HG03175 (cell line): ENCODE results near the gene SH3PXD2A.

Experiments used
- ATAC-seq: cut with Tn5 transposase; IDR thresholded peaks from one replicate; pipeline ENCODE4 v1.9.1; 2021; ENCODE audit warnings: mild to moderate bottlenecking, moderate library complexity; ENCODE audit not compliant: unreplicated experiment

Gene SH3PXD2A

DNA sequence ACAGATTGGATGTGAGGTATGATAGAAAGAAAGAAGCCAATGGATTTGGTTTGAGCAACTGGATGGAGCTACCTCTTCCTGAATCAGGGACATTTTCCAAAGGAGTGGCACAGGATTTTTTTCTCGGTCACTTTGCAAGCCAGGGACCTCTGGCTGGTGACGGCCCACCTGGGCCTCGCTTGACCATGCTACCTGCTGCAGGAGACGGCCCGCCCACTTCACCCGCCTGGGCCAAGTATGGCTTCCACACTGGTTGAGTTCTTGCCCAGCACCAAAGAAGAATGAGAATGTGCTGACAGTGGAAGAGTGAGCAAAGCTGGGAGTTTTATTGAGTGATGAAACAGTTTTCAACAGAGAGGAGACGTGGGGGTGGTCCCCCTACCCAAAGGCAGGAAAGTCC, 24.5 kb upstream of the SH3PXD2A start:
- no peak for ATAC-seq

DNA sequence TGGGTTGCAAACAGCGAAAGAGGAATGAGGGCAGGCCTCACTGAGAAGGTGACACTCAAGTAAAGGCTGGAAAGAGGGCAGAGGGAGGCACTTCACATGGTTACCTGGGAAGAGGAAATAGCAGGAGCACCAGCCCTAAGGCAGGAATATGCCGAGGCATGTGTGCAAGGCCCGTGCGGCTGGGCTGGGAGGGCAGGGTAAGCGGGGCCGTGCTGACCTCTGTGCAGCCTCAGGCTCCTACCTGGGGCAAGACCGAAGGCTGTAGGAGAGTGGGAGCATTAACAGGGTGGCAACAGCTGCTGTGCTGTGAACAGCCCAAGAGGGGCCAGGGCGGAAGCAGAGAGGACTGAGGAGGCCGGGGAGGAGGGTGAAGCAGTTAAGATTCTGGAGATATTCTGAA, 24.0 kb upstream of the SH3PXD2A start:
- ATAC-seq, result no peak

DNA sequence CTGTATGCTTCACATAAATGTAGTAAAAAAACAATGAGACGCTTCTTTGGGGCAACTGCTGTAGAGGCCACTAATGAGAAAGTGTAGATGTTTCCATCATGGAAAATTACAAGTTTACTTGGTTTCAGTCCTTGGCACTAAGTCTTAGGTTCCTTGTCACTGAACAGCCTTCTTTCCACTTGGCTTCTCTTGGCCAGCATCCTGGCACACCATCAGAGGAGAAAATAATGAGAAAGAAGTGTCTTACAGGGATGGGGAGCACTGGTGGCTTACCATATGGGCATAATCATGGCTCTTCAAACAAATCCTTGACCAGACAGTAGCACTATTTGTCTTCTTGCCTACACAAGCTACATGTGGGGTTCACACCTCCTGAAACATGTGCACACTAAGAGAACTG, 22.5 kb upstream of the SH3PXD2A start:
- no peak for ATAC-seq

DNA sequence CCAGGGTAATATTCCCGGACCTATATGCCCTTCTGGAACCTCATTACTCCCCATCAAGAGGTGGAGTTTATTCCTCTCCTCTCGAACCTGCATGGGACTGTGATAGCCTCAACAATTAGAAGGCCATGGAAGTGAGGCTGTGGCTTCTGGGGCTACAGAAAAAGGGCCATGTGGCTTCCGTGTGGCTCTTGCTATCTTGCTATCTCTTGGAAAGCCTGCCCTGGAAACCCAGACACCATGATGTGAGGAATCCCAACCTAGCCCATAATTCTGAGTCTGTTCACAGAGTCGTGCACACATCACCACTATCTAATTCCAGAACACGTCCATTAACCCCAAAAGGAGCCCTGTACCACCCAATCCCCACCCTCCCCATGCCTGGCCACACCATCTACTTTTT, 20.8 kb upstream of the SH3PXD2A start:
- ATAC-seq, result no peak

DNA sequence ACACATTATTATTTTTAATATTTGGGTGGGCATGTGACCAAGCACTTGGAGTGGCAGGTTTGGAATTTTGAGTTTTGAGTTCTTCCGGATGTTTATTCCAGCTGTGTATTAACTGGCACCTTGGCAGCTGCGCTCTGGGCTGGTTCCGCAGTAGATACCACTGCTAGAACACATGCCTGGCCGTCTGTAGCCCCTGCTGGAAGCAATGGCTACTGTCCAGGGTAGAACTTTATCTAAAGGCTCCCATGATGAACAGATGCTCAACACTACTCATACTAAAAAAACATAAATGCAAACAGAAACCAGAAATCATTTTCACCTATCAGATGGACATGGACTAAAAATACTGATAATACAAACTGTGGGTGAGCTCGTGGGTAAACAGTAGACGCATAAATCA, 19.4 kb upstream of the SH3PXD2A start:
- ATAC-seq, result no peak

DNA sequence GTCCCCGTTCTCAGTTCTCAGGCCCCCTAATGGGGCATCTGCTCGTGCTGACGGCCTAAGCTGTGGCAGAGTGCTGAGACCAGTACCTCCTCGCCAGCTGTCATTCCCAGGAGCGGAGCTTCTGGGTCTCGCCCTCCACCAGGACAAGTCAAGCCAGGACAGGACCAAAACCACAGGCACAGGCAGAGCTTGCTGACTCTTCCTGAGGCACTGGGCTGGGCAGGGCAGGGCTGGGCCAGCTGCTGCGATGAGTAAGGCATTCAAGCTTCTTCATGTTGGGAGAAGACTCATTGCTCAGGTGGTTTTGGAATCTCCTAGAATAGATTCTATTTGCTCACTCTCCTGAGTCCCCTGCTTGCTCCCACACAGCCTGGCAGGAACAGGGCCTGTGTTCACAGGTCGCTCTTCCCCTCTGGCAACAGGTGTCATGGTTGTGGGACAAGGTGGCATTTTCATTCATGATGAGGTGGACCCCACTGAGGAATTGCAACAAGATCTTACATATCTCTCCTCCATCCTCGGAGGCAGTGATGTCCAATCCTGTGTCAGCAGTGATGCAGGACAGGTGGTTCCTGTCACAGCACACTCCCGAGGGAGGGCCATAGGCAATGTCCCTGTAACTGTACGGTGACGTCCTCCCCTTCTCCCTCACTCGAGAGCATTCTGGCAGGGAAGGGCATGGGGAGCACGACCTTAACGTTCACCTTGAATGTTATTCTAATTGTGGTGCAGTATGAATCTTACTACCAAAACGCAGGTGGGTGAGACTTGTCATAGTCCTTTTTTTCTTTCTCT, 17.0 kb upstream of the SH3PXD2A start:
- ATAC-seq, result no peak

DNA sequence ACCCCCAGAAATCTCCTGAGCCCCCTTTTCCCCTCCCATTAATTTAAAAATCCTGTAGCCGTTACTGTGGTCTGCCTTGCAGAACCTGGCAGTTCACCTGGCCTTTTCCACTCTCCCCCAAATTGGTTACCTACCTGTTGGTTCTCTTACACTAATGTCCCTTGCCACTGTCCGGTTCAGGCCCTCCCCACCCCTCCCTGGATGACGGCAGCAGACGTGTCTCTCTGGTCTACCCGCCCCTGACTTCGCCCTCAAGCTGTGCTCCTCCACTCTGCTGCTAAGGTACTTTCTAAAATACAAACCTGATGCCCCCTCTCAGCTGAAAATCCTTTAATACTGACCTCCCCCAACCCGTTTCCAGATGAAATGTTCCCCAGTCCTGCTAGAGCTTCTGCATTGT, 15.6 kb upstream of the SH3PXD2A start:
- ATAC-seq, result no peak

DNA sequence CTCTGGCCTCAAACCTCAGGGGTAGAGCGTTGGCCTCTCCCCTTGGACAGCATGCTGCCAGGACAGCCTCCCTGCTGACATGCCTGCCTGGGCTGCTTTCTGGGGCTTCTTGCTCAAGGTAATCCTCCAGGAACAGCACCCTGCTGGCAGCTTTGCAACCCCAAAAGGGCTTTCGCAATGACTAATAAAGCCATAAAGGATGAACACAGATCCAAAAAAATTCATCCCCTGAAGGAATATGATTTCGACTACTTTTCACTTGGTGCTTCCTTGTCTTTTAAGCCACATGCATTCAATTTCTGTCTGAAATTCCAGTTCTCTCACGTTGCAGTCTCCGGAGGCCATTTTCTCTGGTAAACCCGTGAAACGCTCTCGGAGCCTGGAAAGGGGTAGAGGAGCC, 15.1 kb upstream of the SH3PXD2A start:
- no peak for ATAC-seq

DNA sequence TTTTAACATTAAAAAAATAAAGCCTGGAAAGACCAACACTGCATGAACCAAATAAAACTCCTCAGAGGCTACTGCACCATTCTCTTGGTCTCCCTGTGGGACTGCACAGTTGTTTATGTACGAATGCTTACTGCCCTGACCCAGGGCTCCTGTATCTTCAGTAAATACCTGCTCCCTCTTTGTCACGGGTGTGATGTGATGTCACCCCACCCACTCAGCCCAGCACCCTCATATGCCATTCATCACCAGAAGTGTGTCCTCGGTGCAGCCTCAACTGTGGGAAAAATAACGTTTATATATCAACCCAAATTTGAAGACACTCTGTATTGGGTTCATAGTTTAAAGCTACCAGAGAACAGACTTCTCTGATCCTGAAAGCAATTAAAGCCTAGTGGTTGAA, 14.0 kb upstream of the SH3PXD2A start:
- ATAC-seq, result no peak

DNA sequence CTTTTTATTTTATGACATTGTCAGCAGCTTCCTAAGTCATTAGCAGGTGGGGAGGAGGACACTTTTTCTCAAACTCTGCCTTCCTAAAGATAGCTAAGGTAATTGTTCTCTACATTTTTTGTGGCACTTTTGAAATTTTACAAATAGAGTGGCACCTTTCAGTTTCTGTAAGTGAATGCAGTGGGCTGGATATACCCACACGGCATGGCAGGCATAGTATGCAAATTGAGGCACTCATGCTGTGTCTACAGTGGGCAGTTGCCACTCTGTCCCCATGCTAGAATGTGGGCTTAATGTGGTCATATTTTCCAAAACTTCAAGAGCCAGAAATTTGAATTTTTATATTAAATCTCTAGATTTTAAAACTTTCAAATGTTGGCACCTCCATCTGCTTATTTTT, 12.8 kb upstream of the SH3PXD2A start:
- no peak for ATAC-seq

DNA sequence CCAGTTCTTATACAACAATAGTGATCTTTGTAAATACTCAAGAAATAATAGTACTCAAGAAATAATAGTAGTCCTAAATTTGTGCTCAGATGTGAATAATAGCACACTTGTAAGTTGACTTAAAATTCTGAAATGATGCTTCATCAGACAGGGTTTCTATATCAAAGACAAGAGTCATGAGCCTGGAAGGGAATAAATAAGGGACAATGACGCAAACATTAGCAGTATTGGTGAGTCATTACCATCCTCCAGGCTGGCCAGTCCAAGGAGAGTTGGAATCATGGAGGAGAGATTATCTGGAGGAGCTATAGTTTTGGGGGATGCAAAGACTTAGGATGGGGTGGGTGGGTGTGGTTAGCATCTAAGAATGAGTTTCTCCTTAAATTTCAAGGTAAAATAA, 6.1 kb upstream of the SH3PXD2A start:
- no peak for ATAC-seq

DNA sequence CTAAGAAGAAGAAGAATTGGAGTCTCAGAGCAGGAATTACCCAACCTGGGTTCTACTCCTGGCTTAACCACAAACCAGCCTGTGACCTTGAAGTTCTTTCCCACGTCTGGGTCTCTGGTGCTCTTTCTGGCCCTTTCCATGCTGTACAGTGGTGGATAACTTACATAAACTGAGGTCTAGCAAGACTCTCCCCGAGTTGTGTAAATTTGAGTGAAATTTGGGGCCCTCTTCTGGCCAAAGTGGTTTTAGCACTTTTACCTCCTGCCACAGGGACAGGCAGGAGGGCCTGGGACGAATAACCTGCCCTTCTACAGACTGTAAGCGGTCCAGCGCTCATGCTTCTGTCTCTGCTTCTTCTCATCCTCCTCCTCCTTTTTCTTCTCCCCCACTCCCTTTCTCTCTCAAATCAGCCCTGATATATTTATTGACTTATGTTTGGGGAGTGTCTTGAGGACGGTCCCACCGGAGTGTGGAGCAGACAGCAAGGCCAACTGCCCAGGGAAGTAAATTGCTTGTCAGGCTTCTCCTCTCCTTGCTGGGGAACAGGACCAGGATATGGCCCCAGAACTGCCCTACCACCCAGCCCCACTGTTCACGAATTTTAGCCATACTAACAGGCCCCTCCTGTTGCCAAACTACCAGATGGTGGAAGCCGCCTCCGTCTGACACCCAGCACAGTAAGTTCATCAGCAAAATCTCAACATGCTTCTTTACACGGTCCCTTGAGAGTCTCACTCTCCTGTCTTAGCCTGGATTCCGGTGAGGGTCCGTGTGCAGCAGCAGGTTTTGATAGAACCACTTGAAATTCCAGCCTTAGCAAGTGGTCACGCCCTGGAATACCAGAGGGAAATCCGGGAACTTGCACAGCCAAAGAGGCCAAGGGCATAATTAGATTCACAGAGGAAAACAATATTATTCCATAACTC, 4.0 kb upstream of the SH3PXD2A start:
- peak; percentile 52 for ATAC-seq

DNA sequence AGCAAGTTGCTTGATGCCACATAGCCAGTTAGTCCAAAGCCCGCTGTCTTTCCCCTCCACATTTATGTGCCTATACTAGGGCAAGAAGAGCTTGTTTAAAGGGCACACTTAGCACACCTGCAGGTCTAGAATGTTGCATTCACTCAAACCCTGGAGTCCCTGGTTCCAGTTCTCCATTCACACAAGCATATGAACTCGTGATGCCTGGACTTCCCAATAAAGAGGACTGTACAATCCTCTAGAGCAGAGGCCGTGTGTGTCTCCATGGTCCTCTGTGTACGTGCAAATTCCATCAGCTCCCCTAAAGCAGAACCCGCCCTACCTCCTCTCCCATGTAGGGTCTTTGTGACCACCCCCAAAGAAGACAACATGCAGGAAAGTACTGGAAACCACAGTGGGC, 3.0 kb upstream of the SH3PXD2A start:
- no peak for ATAC-seq

DNA sequence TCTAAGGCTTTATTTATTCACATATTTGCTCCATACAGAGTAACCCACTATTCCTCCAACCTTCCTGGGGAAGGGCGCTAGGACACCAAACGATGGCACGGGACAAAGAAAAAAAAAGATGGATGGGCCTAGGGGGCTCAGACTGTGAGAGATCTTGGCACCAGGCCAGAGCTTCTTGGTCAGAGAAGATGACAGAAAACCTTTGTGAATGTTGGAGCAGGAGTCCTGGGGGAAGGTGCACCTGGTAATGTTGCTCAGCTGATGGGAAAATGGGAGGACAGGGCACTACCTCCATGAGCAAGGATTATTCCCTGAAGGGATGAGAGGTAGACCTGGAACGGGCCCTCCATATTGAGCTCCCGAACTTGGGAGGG, 1.4 kb upstream of the SH3PXD2A start:
- no peak for ATAC-seq

DNA sequence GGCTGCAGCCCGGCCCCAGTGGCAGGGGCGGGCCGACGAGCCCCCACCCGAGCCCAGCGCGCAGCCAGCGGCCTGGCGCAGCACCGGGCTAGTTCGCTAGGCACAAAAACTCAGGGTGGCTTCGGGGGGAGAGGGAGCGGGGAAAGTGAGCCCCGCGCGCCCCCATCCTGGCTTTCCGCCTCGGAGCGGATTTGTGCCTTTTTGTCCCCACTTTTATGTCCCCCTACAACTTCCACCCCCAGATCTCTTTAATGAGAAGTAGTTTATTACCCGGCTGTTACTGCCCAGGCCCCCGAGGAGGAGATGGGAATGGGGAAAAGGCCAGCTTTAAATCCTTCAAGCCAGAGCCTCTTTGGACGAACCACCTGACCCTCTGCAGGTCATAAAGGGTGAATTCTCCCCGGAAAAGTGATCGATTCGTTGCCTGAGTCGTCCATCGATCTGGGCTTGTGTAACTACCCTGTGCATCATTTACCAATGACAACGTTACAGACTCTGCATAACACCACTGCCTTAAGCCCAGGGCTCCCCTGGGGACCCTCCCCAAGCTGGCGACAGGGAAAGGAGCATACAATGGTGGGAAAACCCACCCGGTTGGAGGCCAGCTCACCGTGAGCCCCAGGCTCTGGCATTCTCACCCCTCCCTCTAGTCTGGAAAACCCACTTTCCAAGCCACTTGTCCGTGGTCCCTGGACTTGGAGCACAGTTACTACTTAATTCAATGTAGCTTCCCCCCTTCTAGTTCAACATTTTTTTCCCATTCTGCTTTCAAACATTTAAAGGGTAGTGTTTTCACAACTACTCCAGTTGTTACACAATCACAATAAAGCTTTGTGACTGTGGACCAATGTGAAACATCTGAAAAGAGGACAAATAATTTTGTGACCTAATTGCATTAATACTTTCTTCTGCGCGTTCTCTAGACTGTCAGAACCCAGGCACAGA, 748 bp upstream of the SH3PXD2A start:
- ATAC-seq, result no peak

DNA sequence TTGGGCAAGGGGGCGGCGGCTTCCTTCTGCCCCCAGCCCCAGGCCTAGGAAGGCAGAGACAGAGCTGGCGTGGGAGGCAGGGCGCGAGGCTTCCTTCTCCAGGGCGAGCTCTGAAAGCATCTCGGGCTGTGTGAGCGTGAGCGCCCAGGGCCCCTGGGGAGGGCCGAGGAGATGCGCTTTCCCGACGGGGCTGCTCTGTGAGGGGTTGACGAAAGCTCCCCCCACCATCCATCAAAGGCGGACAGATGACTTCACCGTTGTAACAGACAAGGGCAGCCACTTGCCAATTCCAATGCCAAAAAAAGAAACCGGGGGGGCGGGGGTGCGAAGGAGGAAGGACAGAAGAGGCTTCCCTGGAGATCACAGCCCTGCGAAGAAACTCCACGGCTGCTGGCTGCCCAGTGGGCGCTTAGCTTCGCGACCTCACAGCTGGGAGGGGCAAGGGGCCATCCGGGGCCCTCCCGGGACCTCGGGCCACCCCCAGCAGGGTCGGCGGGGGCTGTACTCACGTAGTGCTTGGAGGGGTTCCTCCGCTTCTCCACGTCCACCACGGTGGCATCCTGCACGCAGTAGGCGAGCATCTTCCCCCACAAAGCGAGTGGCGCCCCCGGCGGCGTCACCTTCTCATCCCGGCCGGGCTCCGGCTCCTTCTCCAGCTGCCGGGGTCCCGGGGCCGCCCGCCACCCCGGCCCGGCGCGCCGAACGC, 537 bp downstream of the SH3PXD2A start:
- no peak for ATAC-seq

DNA sequence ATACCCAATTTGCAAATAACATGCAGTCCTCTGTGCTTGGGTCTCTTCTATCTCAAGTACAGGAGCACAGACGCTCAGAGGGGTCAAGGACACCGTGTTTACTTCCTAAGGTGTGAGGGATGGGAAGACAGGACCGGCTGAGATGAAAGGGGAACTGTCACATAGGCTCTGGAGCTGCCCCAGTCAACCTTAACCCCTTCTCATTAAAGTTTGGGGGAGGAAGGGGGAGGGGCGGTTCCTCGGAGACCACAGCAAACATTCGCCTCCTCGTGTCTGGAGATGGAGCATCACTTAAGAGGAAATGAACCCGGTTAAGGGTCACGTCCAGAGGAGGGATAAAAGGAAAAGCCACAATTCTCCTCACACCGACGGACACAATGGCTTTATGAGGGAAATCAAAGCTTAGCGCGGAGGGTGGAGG, 1.1 kb downstream of the SH3PXD2A start:
- ATAC-seq, result no peak

DNA sequence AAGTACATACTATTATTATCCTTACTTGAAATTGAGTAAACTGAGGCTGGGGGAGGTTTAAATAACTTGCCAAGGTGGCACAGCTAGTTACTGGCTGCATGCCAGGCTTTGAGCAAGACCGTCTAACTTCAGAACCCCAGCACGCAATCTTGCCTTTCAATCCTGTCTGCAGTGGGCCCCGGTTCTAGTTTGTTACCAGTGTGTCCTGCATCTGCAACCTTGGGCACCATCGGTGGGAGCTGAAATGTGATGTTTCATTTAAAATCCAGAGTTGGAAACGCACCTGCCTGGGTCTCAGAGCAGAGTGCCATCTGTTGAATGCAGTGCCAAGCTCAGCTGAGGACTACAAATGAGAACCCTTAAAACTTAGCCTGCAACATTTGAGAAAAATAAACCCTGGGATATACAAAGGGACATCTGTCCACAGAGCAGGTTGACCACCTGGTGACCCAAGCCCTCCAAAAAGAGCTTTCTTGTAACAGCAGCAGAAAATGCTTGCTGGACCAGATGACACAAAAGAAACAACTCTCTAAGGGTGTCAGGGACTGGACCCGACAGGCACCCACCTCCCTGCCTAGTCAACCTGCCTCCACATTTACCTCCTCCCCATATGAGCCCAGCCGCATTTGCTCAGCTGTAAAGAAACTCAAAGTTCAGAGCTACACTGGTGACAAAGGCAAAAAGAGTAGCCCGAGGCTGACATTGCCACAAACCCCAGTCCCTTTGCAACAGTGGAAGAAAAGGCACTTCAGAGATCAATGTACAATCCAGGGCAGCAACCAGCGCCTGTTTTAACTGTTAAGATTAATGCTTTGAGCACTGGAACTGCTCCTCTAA, 1.7 kb downstream of the SH3PXD2A start:
- no peak for ATAC-seq

DNA sequence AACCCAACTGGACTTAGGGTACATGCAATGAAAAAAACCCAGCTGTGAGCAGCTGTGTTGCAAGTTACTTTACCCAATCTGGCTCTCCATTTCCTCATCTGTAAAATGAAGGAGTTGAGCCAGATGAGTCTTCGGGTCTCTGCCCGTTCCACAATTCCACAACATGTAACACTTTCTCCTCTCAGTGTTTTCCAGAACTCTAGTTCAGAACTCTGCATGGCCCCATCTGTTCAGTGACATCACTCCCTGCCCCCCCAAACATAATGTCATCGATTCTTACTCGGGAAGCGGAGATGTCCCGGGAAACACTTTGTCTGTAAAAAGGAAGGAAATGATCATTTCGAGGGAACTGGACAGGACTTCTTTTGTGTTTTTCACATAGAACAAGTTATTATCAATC, 2.5 kb downstream of the SH3PXD2A start:
- ATAC-seq, result no peak
